ENCODE measurements around the gene DLX2.
"Not testable (repeated sequence)": the region's sequence is repeated elsewhere in the genome, so short reads cannot be mapped to it uniquely, and the experiment has no call there.

Gene DLX2

DNA sequence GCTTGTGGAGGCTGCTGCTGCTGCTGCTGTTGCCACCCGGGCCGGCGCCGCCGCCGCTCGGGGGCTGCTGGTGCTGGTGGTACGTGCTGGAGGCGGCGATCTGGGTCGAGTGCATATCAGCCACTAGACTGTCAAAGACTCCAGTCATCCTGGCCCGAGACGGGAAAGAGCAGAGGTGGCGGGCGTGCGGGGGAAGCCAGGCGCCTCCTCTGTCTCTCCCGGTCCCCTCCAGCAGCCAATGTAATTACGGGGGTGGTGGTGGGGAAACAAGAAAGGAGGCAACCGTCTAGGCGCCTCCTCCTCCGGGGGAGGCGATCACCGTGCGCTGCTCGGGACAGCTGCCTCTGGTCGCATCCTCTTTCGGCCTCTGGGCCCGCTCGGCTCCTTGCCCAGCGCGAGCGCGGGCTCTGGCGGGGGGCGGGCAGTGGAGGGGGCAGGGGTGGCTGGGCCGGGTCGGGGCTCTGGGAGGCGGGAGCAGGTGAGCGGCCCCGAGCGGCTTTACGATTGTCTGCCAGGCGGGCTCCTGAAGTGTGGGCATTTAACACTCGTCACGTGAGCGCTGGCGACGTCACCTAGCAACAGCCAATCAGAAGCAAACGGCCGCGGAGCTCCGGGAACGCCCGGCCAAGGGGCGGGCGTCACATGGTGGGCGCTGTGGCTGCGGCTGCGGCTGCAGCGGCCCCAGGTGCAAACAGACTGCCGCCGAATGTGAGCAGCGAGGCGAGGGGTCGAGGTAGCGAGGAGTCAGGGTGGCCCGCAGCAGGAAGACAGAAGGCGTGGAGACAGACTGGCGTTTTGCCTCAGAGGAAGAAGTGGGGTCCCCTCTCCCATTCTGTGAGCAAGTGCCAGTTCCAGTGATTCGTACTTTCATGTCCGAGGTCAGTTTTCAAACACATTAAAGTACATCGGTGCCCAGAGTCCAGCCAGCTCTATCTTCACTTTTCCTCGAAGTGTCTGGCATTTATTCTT is at the start of gene DLX2:
Gene DLX2, minus strand, starts transcription at position 510 of the 969 bp plus-strand sequence. Its CDS starts 362 bp downstream, at position 148.
- TF ChIP-seq, protein P1, sequence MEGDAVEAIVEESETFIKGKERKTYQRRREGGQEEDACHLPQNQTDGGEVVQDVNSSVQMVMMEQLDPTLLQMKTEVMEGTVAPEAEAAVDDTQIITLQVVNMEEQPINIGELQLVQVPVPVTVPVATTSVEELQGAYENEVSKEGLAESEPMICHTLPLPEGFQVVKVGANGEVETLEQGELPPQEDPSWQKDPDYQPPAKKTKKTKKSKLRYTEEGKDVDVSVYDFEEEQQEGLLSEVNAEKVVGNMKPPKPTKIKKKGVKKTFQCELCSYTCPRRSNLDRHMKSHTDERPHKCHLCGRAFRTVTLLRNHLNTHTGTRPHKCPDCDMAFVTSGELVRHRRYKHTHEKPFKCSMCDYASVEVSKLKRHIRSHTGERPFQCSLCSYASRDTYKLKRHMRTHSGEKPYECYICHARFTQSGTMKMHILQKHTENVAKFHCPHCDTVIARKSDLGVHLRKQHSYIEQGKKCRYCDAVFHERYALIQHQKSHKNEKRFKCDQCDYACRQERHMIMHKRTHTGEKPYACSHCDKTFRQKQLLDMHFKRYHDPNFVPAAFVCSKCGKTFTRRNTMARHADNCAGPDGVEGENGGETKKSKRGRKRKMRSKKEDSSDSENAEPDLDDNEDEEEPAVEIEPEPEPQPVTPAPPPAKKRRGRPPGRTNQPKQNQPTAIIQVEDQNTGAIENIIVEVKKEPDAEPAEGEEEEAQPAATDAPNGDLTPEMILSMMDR (conservative IDR thresholded peaks at IDR 0.05) = no peak
- H3K27ac ChIP-seq = peak within 1 kb of the TSS; percentile 72

DNA sequence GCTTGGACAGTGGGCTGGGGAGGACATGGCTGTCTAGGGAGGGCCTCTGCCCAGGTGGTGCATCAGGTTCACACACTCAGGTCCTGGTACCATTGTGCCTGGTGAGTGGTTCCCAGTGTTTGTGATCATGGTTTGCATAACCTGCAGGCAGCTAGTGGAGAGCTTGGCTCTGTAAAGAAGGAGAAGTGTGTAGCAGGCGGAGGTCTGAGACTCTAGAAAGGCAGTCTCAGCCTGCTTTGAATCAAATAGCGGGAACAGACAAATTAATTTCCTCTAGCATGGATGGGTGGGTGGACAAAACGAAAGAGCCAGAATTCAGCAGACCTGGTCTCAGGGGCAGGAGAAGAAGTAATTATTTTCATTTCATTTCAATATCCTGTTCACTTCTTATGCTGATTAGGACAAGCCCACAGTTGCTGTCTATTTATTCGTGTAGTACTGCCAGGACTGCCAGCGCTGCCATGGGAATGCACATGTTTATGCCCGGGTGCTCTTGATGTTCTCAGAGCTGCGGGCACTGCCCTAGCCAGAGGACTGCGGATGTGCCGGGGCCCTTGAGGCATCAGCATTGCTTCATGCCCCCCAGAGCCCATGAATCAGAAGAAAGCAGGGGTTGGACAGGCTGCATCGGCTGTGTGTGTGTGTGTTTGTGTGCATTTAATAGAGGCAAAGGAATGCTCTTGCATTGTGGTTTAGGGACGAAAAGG is 45.4 kb upstream of the DLX2 start:
- TF ChIP-seq, protein P1 (conservative IDR thresholded peaks at IDR 0.05) = no peak
- no peak overlapping the region for H3K27ac ChIP-seq

DNA sequence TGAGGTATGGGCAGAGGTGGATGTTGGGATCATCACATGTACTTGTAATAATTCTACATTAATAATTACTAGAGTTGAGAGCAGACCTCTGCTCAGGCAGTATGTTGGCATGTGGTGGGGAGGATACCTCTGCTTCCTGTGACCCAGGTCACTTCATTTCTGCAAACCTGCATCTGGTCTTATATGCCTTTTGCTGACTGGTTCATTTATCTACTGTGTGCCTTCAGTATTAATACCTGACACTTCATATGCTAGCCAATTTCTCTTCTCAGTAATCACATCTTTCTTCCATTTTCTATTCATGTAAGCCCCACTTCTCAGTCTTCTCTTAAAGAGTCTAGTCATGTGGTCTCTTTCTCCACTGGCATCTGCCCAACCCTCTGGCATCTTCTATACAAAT is 41.1 kb upstream of the DLX2 start:
- no peak overlapping the region for H3K27ac ChIP-seq
- TF ChIP-seq, protein P1 (conservative IDR thresholded peaks at IDR 0.05) = no peak

DNA sequence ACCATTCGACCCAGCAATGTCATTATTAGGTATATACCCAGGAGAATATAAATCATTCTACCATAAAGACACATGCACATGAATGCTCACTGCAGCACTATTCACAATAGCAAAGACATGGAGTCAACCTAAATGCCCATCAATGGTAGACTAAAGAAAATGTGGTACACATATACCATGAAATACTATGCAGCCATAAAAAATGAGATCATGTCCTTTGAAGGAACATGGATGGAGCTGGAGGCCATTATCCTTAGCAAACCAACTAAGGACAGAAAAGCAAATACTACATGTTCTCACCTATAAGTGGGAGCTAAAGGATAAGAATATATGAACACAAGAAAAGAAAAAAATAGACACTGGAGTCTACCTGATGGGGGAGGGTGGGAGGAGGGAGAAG is 36.0 kb upstream of the DLX2 start:
- not testable (repeated sequence) for H3K27ac ChIP-seq

DNA sequence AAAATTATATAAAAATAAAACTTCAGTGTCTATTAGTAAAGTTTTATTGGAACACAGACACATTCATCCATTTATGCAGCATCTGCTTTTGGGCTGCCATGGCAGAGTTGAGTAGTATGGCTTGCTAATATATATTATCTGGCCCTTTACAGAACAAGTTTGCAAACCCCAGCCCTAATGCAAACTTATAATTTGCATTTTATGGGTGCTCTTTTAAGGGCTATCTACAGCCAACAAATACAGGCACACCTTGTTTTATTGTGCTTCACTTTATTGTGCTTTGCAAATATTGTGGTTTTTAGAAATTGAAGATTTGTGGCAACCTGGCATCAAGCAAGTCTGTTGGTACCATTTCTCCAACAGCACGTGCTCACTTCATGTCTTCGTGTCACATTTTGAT is 35.2 kb upstream of the DLX2 start:
- no peak overlapping the region for H3K27ac ChIP-seq
- TF ChIP-seq, protein P1 (conservative IDR thresholded peaks at IDR 0.05) = no peak

DNA sequence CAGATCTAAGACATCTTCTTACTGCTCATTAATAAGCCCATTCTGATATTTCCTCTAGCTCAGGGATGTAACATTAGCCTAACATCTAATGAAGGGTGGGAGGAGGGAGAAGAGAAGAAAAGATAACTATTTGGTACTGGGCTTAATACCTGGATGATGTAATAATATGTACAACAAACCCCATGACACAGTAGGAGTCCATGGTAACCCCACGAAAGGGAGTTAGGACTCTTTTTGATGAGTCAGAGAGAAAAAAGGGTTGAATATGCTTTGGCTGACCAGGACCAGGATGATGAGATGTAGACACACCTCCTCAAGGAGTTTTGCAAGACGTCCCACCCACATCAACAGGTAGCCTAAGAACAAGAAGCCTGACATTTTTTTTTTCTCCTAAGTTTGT is 34.4 kb upstream of the DLX2 start:
- TF ChIP-seq, protein P1 (conservative IDR thresholded peaks at IDR 0.05) = no peak

DNA sequence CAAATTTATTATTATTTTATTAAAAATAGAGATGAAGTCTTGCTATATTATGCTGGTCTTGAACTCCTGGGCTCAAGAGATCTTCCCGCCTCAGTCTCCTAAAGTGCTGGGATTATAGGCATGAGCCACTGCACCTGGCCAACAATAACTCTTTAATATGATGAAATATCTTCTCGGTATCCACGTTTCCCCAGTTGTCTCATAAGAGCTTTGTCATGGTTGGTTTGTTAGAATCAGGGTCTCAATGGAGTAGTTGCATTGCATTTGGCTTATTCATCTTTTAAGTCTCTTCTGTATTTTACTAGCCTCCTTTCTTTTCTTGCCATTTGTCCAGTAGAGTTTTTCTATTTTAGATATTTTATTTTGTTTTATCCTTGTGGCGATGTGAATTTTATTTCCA is 32.7 kb upstream of the DLX2 start:
- TF ChIP-seq, protein P1 (conservative IDR thresholded peaks at IDR 0.05) = no peak
- H3K27ac ChIP-seq = no peak overlapping the region

More for the DNA sequence above, 34.4 kb upstream of the DLX2 start:
- no peak overlapping the region for H3K27ac ChIP-seq
